Uterus (tissue), 4 donors: Measurements from ENCODE around the gene NAPEPLD. TPM values are rescaled to one million over a fixed set of nuclear protein-coding genes. Genes with fewer than 3 reads are reported as not detected.
"Not testable (repeated sequence)": the region's sequence is repeated elsewhere in the genome, so short reads cannot be mapped to it uniquely, and the experiment has no call there.

Source experiments
- DNase-seq, 2 donors: peaks; one replicate each; pipeline ENCODE4 v3.0.0-alpha.2; 2019 to 2020
- H3K27ac ChIP-seq, 2 donors: fragments of 200-600 bp; sonication (generic); 1 replicate in 1 of 2; 2 replicates in 1 of 2; pipeline ENCODE4 v1.5.1; 2016 to 2018
- H3K27me3 ChIP-seq, 2 donors: fragments of 200-600 bp; sonication (generic); one replicate each; pipeline ENCODE4 v1.5.1; 2018 to 2019; ENCODE audit warnings: control low read depth in 1 of 2
- H3K36me3 ChIP-seq, 2 donors: fragments of 200-600 bp; sonication (generic); one replicate each; pipeline ENCODE4 v1.5.1; 2019; ENCODE audit warnings: control low read depth in 1 of 2
- H3K4me1 ChIP-seq, 2 donors: fragments of 200-600 bp; sonication (generic); one replicate each; pipeline ENCODE4 v1.5.1; 2018 to 2019; ENCODE audit warnings: control low read depth in 1 of 2
- H3K4me3 ChIP-seq, 2 donors: fragments of 200-600 bp; sonication (generic); 1 replicate in 1 of 2; 2 replicates in 1 of 2; pipeline ENCODE4 v1.5.1; 2018 to 2019; ENCODE audit warnings: mild to moderate bottlenecking in 1 of 2
- H3K9me3 ChIP-seq, 2 donors: fragments of 200-600 bp; sonication (generic); one replicate each; pipeline ENCODE4 v1.5.1; 2019; ENCODE audit warnings: control low read depth in 1 of 2
- CTCF ChIP-seq, 4 experiments: fragments of 200-600 bp in 2 of 4; fragments of 450-650 bp in 2 of 4; sonication (generic) in 2 of 4; IDR thresholded peaks; one replicate each; pipeline ENCODE4 v1.5.1; 2016 to 2019; ENCODE audit warnings: antibody characterized with exemption in 4 of 4, mild to moderate bottlenecking in 2 of 4, moderate library complexity in 1 of 4
- POLR2A ChIP-seq, 2 donors: fragments of 450-650 bp; IDR thresholded peaks; one replicate each; pipeline ENCODE4 v1.6.1; 2016; ENCODE audit warnings: antibody characterized with exemption in 2 of 2, mild to moderate bottlenecking in 1 of 2, moderate library complexity in 1 of 2
- intact Hi-C: fragments of 100-400 bp; cut with DNase I; formaldehyde crosslinking; loops from one replicate; pipeline ENCODE4 v1.15.1; 2023; ENCODE audit warnings: low total_unique reads
- total RNA-seq, 4 donors: library from RNA; depleted of rRNA in 3 of 4; stranded (reverse); fragments of >200 nt in 3 of 4; gene quantifications; one replicate each; pipeline versions ENCODE4 v1.1.0 to v1.2.4, GENCODE V29; 2014 to 2023
- donor health status: DM: yes; HTN: yes; CAD: no.

The NAPEPLD gene
- total RNA-seq, 4 donors from 2014 or later = 11.0 to 79.4 (median 31.1) TPM

GRCh38 chr7:103093429-103093828 is 55.5 kb downstream of the NAPEPLD start:
- Histone ChIP-seq H3K4me1 (no peaks in the 10 kb centered on the region), H3K27ac (no peak overlapping the region), H3K27me3 (no peaks in the 10 kb centered on the region), H3K4me3 (no peak overlapping the region), H3K9me3 (no peaks in the 10 kb centered on the region), H3K36me3 (no peaks in the 10 kb centered on the region)
- intact Hi-C loops = no loop called here
- no peak for DNase-seq
- TF ChIP-seq POLR2A (IDR thresholded peaks at IDR 0.05) (no peak), CTCF (IDR thresholded peaks at IDR 0.05) (no peak)

- H3K27me3 ChIP-seq, H3K27ac ChIP-seq, H3K36me3 ChIP-seq, H3K4me1 ChIP-seq, H3K4me3 ChIP-seq, H3K9me3 ChIP-seq, DNase-seq, intact Hi-C loops: not testable (repeated sequence)
Observed at GRCh38 chr7:103092321-103092720, 56.6 kb downstream of the NAPEPLD start.

- H3K27ac ChIP-seq = no peak overlapping the region
- H3K4me1 ChIP-seq = no peaks in the 10 kb centered on the region
- no peaks in the 10 kb centered on the region for H3K36me3 ChIP-seq
- no peak for DNase-seq
- TF ChIP-seq POLR2A (IDR thresholded peaks at IDR 0.05) = no peak
- no peak for TF ChIP-seq CTCF (IDR thresholded peaks at IDR 0.05)
- H3K9me3 ChIP-seq = no peaks in the 10 kb centered on the region
- intact Hi-C loops = no loop called here
- H3K4me3 ChIP-seq = no peak overlapping the region
- H3K27me3 ChIP-seq = no peaks in the 10 kb centered on the region
Observed at GRCh38 chr7:103083210-103083609, 65.7 kb downstream of the NAPEPLD start.

GRCh38 chr7:103082497-103082896 is 66.4 kb downstream of the NAPEPLD start:
- intact Hi-C loops = no loop called here
- no peak overlapping the region for H3K27ac ChIP-seq

GRCh38 chr7:103080923-103081322 is 68.0 kb downstream of the NAPEPLD start:
- no peak for DNase-seq
- Histone ChIP-seq H3K27me3 (no peaks in the 10 kb centered on the region), H3K36me3 (no peaks in the 10 kb centered on the region), H3K9me3 (no peaks in the 10 kb centered on the region), H3K4me1 (no peaks in the 10 kb centered on the region), H3K4me3 (no peak overlapping the region), H3K27ac (no peak overlapping the region)
- intact Hi-C loops = no loop called here
- no peak for TF ChIP-seq CTCF (IDR thresholded peaks at IDR 0.05)
- no peak for TF ChIP-seq POLR2A (IDR thresholded peaks at IDR 0.05)

More at GRCh38 chr7:103082497-103082896, 66.4 kb downstream of the NAPEPLD start:
- Histone ChIP-seq H3K9me3 (no peaks in the 10 kb centered on the region), H3K27me3 (no peaks in the 10 kb centered on the region), H3K4me3 (no peak overlapping the region), H3K36me3 (no peaks in the 10 kb centered on the region), H3K4me1 (no peaks in the 10 kb centered on the region)
- TF ChIP-seq POLR2A (IDR thresholded peaks at IDR 0.05) = no peak
- TF ChIP-seq CTCF (IDR thresholded peaks at IDR 0.05) = no peak
- no peak for DNase-seq

- intact Hi-C loops = loop anchor here (10.0 kb wide), 1 partner anchor 65 kb away; the partner anchor contains the start of gene NAPEPLD
- Histone ChIP-seq H3K4me3 (no peak overlapping the region), H3K27me3 (no peaks in the 10 kb centered on the region)
Observed at GRCh38 chr7:103079836-103080235, 69.1 kb downstream of the NAPEPLD start.

GRCh38 chr7:103078226-103078625 is 70.7 kb downstream of the NAPEPLD start:
- intact Hi-C loops = loop anchor here (10.0 kb wide), 1 partner anchor 67 kb away; the partner anchor contains the start of gene NAPEPLD
- H3K9me3 ChIP-seq, H3K27me3 ChIP-seq, H3K36me3 ChIP-seq, H3K27ac ChIP-seq, H3K4me1 ChIP-seq, H3K4me3 ChIP-seq, DNase-seq: not testable (repeated sequence)

More at GRCh38 chr7:103079836-103080235, 69.1 kb downstream of the NAPEPLD start:
- no peaks in the 10 kb centered on the region for H3K4me1 ChIP-seq
- TF ChIP-seq POLR2A (IDR thresholded peaks at IDR 0.05) = no peak
- no peak for TF ChIP-seq CTCF (IDR thresholded peaks at IDR 0.05)
- no peak for DNase-seq
- H3K9me3 ChIP-seq = no peaks in the 10 kb centered on the region
- no peaks in the 10 kb centered on the region for H3K36me3 ChIP-seq
- H3K27ac ChIP-seq = no peak overlapping the region
